ENCODE results near the gene RAPSN.

RAPSN gene

GRCh38 chr11:47395223-47396048 is 53.5 kb downstream of the RAPSN start:
- Mint-ChIP-seq H3K4me1 (ENCODE audit: low read depth) (peaks cover 12% of the 10 kb centered on the region), H3K27me3 (ENCODE audit: low read depth) (no peaks in the 10 kb centered on the region), H3K4me3 (peak overlapping the region; percentile 40), H3K27ac (peak overlapping the region; percentile 88), H3K36me3 (ENCODE audit: low read depth) (no peaks in the 10 kb centered on the region), H3K9me3 (no peaks in the 10 kb centered on the region)

DNA sequence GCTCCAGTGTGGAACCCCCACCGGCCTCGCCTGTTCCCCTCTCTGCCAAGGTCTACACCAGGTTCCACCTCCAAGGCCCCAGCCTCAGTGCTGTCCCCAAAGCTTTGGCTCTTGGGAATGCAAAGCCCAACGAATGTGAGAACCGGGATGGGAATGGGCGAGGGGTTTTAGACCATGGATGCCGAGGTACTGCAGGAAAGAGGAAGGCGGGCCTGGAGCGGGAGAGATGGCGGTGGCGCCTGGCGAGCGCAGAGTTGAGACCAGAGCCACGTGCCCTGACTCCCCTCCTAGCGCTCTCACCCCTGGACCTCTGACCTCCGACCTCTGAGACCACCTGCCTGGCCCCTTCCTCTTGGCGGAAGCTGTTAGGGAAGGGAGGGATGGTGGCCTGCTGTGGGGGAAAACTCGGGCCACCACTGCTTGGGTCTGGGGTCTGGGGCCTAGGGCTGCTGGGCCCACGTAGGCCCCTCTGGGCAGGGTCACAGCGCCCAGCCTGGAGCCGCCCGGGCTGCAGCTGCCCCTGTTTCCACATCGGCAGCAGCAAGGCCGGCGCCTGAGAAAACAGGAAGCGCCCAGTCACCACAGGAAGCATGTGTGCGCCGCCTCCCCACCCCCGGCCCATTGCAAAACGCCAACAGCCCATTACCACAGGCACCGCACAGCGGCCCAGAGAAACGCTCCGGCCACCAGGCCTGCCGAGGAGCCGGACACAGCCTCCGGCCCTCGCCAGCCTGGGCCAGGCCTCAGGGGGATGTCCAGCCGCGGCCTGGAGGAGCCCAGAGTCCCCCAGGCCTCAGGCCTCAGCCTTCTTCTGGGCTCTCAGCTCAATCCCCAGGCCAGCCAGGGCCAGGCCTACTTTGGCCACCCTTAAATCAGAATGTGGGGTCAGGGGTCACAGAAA is 54.4 kb downstream of the RAPSN start:
- Mint-ChIP-seq H3K36me3 (ENCODE audit: low read depth) (no peaks in the 10 kb centered on the region), H3K27me3 (ENCODE audit: low read depth) (no peaks in the 10 kb centered on the region), H3K4me3 (peak overlapping the region; percentile 67), H3K27ac (peak overlapping the region; percentile 89), H3K9me3 (no peaks in the 10 kb centered on the region), H3K4me1 (ENCODE audit: low read depth) (peaks cover 13% of the 10 kb centered on the region)

- Mint-ChIP-seq H3K27ac (peak overlapping the region; percentile 89), H3K4me3 (no peak overlapping the region), H3K4me1 (ENCODE audit: low read depth) (peaks cover 15% of the 10 kb centered on the region), H3K9me3 (no peaks in the 10 kb centered on the region), H3K36me3 (ENCODE audit: low read depth) (no peaks in the 10 kb centered on the region), H3K27me3 (ENCODE audit: low read depth) (no peaks in the 10 kb centered on the region)
Measured at GRCh38 chr11:47394050-47394321, 55.0 kb downstream of the RAPSN start.

DNA sequence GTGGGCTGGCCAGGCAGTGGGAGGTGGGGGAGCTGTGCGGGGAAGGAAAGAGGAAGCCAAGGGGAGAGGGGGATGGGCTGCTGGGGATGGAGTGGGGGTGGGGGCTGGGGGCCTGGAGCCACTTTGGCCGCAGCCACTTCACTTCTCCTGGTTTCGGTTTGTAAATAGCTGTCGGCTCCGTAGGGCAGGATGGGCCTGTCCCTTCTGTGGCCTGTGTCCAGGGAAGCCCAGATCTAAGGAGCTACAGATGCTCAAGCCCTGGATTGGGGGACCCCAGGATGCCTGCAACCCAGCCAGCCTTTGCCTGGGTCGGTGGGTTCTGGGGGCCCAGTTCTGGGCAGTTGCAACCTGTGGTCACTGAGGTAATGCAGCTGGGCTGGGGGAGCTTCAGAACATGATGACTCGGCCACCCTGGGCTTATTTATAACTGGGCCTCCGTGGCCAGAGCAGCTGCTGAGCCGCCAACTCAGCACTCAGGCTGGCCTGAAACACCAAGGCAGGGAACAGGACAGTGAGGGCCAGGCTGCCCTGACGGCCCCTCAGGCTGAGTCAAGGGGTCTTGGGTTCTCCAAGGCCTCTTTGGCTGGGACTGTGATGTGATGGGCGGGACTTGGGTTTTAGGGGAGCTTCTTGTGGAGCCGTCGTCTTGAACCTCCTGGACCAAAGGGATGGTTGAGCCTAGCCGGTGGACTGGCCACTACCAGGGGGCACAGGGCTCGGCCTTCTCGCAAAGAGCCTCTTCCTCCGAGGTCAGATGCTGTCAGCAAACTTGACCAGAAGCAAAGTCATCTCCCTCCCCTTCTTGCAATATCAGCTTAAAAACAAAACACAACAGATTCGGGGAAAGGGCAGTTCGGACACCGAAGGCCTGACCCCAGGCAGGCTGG is 55.5 kb downstream of the RAPSN start:
- no peak overlapping the region for H3K4me3 Mint-ChIP-seq
- H3K27ac Mint-ChIP-seq, result peak overlapping the region; percentile 89
- H3K27me3 Mint-ChIP-seq (ENCODE audit: low read depth), result no peaks in the 10 kb centered on the region
- H3K4me1 Mint-ChIP-seq (ENCODE audit: low read depth), result peaks cover 15% of the 10 kb centered on the region
- H3K36me3 Mint-ChIP-seq (ENCODE audit: low read depth), result no peaks in the 10 kb centered on the region
- H3K9me3 Mint-ChIP-seq, result no peaks in the 10 kb centered on the region

DNA sequence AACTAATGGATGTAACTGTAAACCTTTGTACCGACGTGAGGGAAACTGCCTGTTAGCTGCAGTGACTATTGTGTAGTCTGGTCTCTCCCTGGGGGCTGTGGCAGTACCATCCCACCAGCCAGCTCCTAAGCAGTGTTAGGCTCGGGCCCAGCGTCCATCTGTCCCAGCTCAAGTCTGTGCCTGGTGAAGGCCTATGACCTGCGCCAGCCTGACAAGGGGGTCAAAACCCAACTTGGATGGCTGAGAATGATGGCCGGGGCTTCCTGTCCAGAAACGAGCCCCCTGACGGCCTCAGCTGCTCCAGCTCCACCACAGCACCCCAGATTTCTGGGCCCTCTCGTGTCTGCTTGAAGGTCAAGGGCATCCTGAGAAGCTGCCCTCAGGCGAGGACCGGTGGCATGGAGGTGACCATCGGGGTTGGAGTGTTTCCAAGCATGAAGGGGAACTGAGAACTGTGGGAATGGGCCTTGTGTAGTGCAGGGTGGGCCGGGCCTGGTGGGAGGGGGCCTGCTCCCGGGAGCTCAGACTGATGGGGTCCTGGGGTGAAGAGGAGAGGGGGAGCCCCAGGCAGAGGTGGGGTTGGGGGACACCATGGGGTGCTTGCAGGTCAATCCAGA is 56.3 kb downstream of the RAPSN start:
- Mint-ChIP-seq H3K4me3 (no peak overlapping the region), H3K4me1 (ENCODE audit: low read depth) (peaks cover 15% of the 10 kb centered on the region), H3K36me3 (ENCODE audit: low read depth) (no peaks in the 10 kb centered on the region), H3K27me3 (ENCODE audit: low read depth) (no peaks in the 10 kb centered on the region), H3K27ac (no peak overlapping the region), H3K9me3 (no peaks in the 10 kb centered on the region)

GRCh38 chr11:47391711-47392432 is 57.1 kb downstream of the RAPSN start:
- Mint-ChIP-seq H3K9me3 (no peaks in the 10 kb centered on the region), H3K27ac (peak overlapping the region; percentile 57), H3K27me3 (ENCODE audit: low read depth) (no peaks in the 10 kb centered on the region), H3K4me1 (ENCODE audit: low read depth) (peaks cover 15% of the 10 kb centered on the region), H3K4me3 (no peak overlapping the region), H3K36me3 (ENCODE audit: low read depth) (no peaks in the 10 kb centered on the region)

DNA sequence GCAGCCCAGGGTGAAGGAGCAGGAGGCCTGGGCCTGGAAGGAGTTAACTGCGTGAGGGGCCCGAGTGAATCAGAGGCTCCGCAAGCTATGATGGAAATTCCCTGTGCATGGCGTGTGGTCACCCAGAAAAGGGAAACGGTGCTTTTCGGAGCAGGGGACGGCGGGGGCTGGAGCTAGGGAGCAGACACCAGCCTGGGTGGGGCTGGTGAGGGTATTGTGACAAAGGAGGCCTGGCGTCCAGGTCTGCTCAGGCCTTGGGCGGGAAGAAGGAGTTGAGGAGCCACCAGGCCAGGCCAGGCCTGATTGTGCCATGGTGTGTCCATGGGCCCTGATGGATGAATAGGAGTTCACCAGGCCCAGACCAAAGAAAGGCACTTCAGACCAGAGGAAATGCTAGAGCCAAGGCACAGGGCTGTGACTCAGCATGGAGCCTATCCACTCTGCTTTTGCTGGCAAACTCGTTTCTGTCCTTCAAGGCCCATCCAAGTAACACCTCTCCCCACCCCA is 57.8 kb downstream of the RAPSN start:
- H3K36me3 Mint-ChIP-seq (ENCODE audit: low read depth), result no peaks in the 10 kb centered on the region
- no peaks in the 10 kb centered on the region for H3K27me3 Mint-ChIP-seq (ENCODE audit: low read depth)
- peak overlapping the region; percentile 52 for H3K27ac Mint-ChIP-seq
- H3K9me3 Mint-ChIP-seq, result no peaks in the 10 kb centered on the region
- H3K4me3 Mint-ChIP-seq, result no peak overlapping the region
- H3K4me1 Mint-ChIP-seq (ENCODE audit: low read depth), result peaks cover 15% of the 10 kb centered on the region

DNA sequence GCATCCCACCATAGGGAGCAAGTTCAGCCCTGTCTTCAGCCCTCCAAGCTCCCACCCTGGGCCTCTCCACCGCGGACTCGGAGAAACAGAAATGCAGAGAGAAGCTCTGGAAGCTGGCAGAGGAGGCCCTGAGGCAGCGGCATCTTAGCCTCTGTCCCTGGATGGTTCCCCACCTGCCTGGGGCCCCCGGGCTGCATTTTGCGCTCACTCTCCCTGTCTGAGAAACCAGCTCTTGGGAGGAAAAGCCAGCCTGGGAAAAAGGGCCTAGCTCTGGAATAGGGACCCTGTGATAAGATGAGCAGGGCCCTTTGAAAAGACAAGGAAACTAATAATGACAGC is 58.5 kb downstream of the RAPSN start:
- peaks cover 14% of the 10 kb centered on the region for H3K4me1 Mint-ChIP-seq (ENCODE audit: low read depth)
- H3K36me3 Mint-ChIP-seq (ENCODE audit: low read depth), result no peaks in the 10 kb centered on the region
- H3K9me3 Mint-ChIP-seq, result no peaks in the 10 kb centered on the region
- no peak overlapping the region for H3K4me3 Mint-ChIP-seq
- H3K27ac Mint-ChIP-seq, result no peak overlapping the region
- H3K27me3 Mint-ChIP-seq (ENCODE audit: low read depth), result no peaks in the 10 kb centered on the region

- H3K4me1 Mint-ChIP-seq (ENCODE audit: low read depth), result peaks cover 13% of the 10 kb centered on the region
- H3K36me3 Mint-ChIP-seq (ENCODE audit: low read depth), result no peaks in the 10 kb centered on the region
- H3K27me3 Mint-ChIP-seq (ENCODE audit: low read depth), result no peaks in the 10 kb centered on the region
- no peak overlapping the region for H3K4me3 Mint-ChIP-seq
- no peaks in the 10 kb centered on the region for H3K9me3 Mint-ChIP-seq
- no peak overlapping the region for H3K27ac Mint-ChIP-seq
Measured at GRCh38 chr11:47389577-47390421, 59.1 kb downstream of the RAPSN start.

DNA sequence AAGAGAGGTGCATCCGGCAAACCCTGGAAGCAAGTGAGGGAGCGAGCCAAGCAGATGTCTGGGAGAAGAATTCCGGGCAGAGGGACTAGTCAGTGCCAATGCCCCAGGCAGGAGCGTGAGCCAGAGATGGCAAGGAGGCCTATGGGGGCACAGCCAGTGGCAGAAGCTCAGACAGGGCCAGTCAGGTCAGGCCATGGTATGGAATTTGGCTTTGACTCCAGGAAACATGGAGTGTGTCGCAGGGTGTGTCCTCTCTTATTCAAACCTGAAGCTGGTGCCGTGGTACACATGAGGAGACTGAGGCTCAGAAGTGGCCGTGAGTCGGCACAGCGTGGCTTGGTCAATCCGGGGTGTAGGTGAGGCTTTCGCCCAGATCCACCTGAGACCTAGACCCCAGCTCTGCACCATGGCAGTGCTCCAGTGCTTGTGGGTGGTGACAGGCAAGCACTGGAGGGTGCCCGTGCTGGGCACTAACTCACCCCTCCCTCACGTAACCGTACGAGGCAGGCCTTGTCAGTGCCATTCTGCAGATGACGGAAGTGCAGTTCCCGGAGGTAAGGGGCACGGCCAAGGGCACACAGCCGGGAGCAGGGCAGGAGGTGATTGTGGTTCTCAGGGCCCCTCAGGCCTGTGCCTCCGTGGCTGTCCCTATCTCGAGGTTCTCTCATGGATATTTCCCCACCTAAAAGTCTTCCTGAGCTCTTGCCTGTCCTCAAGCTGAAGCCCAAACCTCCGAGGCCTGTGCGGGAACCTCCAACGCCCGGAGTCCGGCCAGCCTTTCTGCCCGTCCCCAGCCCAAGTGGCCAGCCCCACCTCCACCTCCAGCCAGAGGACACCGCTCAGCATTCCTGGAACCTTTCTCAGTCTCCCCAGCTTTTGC is 60.0 kb downstream of the RAPSN start:
- no peaks in the 10 kb centered on the region for H3K36me3 Mint-ChIP-seq (ENCODE audit: low read depth)
- H3K4me1 Mint-ChIP-seq (ENCODE audit: low read depth), result peaks cover 9% of the 10 kb centered on the region
- no peak overlapping the region for H3K4me3 Mint-ChIP-seq
- no peaks in the 10 kb centered on the region for H3K9me3 Mint-ChIP-seq
- H3K27ac Mint-ChIP-seq, result no peak overlapping the region
- H3K27me3 Mint-ChIP-seq (ENCODE audit: low read depth), result no peaks in the 10 kb centered on the region

DNA sequence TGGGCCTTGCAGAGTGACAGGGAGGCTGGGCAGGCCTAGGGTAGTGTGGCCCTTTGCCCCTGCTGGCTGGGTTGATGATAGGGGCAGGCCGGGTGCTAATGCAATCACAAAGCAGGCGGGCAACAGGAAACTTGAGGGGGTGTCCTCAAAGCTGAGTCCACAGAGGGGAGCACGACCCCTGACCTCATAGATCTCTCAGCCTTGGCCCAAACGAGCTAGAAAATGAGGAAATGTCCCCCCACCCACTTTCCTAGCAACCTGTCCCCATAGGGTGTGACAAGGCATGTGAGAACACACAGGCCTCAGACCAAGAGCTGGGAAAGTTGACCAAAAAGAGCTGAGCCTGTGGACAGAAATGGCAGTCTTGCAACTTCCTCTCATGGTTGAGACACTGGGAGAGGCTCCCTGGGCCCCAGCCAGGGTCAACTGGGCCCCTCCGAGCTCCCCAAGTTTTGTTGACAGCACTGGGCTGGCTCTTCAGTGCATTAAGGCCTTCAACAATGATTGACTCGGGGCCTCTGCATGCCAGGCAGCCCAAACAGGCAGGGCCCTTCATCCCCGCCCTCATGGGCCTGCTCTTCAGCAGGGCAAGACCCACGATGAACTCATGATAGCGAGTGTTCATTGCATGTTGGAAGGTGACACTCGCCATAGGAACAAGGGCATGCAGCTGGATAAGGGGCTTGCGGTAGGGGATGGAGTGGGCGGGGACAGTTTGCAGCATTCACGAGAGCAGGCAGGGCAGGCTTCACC is 60.8 kb downstream of the RAPSN start:
- no peaks in the 10 kb centered on the region for H3K27me3 Mint-ChIP-seq (ENCODE audit: low read depth)
- H3K36me3 Mint-ChIP-seq (ENCODE audit: low read depth), result no peaks in the 10 kb centered on the region
- H3K9me3 Mint-ChIP-seq, result no peaks in the 10 kb centered on the region
- peaks cover 9% of the 10 kb centered on the region for H3K4me1 Mint-ChIP-seq (ENCODE audit: low read depth)
- H3K4me3 Mint-ChIP-seq, result no peak overlapping the region
- H3K27ac Mint-ChIP-seq, result no peak overlapping the region
